IMR-90 (cell line): ENCODE measurements around the gene STAC. TPM values are rescaled to one million over a fixed set of nuclear protein-coding genes. Genes with fewer than 3 reads are reported as not detected.

ENCODE experiments used
- ATAC-seq: fragments of 200-7000 bp; cut with Tn5 transposase; 2 replicates; pipeline ENCODE4 v1.9.1; 2020; ENCODE audit warnings: low read depth, mild to moderate bottlenecking, moderate library complexity
- BruUV-seq: library from RNA; stranded (reverse); fragments of 400-500 nt; replicated peaks from 2 replicates; lab custom pipeline; 2021; lab: Mats Ljungman, UMichigan
- CTCF ChIA-PET: fragments of 300-600 bp; formaldehyde crosslinking; extraction: SDS; loops from one replicate; lab custom pipeline; 2021; ENCODE audit warnings: antibody characterized with exemption; lab: Yijun Ruan, JAX
- POLR2A ChIA-PET: fragments of 300-600 bp; sonication (Branson Sonifier 250); formaldehyde crosslinking; loops from one replicate; lab custom pipeline; 2022; ENCODE audit warnings: antibody characterized with exemption; ENCODE audit not compliant: unreplicated experiment; lab: Charles Lee
- DNase-seq: peaks from one replicate; pipeline ENCODE4 v3.0.0; 2013
- H2AFZ ChIP-seq: replicated peaks from 2 replicates; pipeline ENCODE3; 2013; ENCODE audit warnings: low read length, mild to moderate bottlenecking; ENCODE audit not compliant: poor library complexity
- H2AK5ac ChIP-seq: 2 replicates; pipeline ENCODE4 v1.6.1; 2013; ENCODE audit warnings: low read depth, low read length, inconsistent platforms
- H2AK9ac ChIP-seq: replicated peaks from 2 replicates; pipeline ENCODE3; 2013; ENCODE audit warnings: mild to moderate bottlenecking, low read depth, low read length, moderate library complexity; ENCODE audit not compliant: poor library complexity
- H2BK120ac ChIP-seq: 2 replicates; pipeline ENCODE4 v1.6.1; 2013; ENCODE audit warnings: low read depth, low read length, inconsistent platforms
- H2BK15ac ChIP-seq: 3 replicates; pipeline ENCODE4 v1.6.1; 2013; ENCODE audit warnings: low read depth, low read length, inconsistent platforms
- H2BK20ac ChIP-seq: 2 replicates; pipeline ENCODE4 v1.6.1; 2013; ENCODE audit warnings: low read depth, mild to moderate bottlenecking, inconsistent platforms, low read length, moderate library complexity
- H2BK5ac ChIP-seq: 2 replicates; pipeline ENCODE4 v1.6.1; 2013; ENCODE audit warnings: mild to moderate bottlenecking, low read depth, low read length, inconsistent platforms; ENCODE audit not compliant: poor library complexity, severe bottlenecking
- H3K14ac ChIP-seq: replicated peaks from 2 replicates; pipeline ENCODE4 v1.6.1; 2013; ENCODE audit warnings: low read depth, low read length, inconsistent platforms
- H3K18ac ChIP-seq: 2 replicates; pipeline ENCODE4 v1.6.1; 2013; ENCODE audit warnings: low read depth, low read length, control low read depth
- H3K23ac ChIP-seq: 2 replicates; pipeline ENCODE4 v1.6.1; 2013; ENCODE audit warnings: low read depth, low read length, inconsistent platforms
- H3K27ac ChIP-seq: 2 replicates; pipeline ENCODE4 v1.5.1; 2013; ENCODE audit warnings: mild to moderate bottlenecking, control low read depth, low read length; ENCODE audit not compliant: insufficient read depth
- H3K27me3 ChIP-seq: 2 replicates; pipeline ENCODE4 v1.6.1; 2013; ENCODE audit warnings: low read length; ENCODE audit not compliant: control insufficient read depth, insufficient read depth
- H3K36me3 ChIP-seq: 2 replicates; pipeline ENCODE4 v1.6.1; 2013; ENCODE audit warnings: low read length, mixed read lengths; ENCODE audit not compliant: control insufficient read depth, insufficient read depth
- H3K4ac ChIP-seq: 2 replicates; pipeline ENCODE4 v1.6.1; 2013; ENCODE audit warnings: low read depth, low read length, inconsistent platforms
- H3K4me1 ChIP-seq: 2 replicates; pipeline ENCODE4 v1.6.1; 2013; ENCODE audit warnings: low read length, mixed read lengths; ENCODE audit not compliant: control insufficient read depth, insufficient read depth
- H3K4me2 ChIP-seq: 2 replicates; pipeline ENCODE4 v1.6.1; 2013; ENCODE audit warnings: low read depth, mild to moderate bottlenecking, control low read depth, low read length, moderate library complexity
- H3K4me3 ChIP-seq: 2 replicates; pipeline ENCODE4 v1.5.1; 2013; ENCODE audit warnings: low read depth, mild to moderate bottlenecking, control low read depth, low read length, moderate library complexity; ENCODE audit not compliant: insufficient read depth
- H3K56ac ChIP-seq: 2 replicates; pipeline ENCODE4 v1.6.1; 2013; ENCODE audit warnings: low read length, inconsistent platforms; ENCODE audit not compliant: insufficient read depth; ENCODE audit errors: extremely low read depth
- H3K79me1 ChIP-seq, 2 experiments: 2 replicates each; pipeline ENCODE4 v1.6.1; 2013; ENCODE audit warnings: low read length in 2 of 2, inconsistent platforms in 1 of 2, low read depth in 1 of 2
- H3K9ac ChIP-seq: 2 replicates; pipeline ENCODE4 v1.6.1; 2013; ENCODE audit warnings: low read depth, low read length, control low read depth
- H3K9me1 ChIP-seq: 2 replicates; pipeline ENCODE4 v1.6.1; 2013; ENCODE audit warnings: low read length, inconsistent platforms; ENCODE audit not compliant: insufficient read depth
- H3K9me3 ChIP-seq: 2 replicates; pipeline ENCODE4 v1.6.1; 2013; ENCODE audit warnings: low read length; ENCODE audit not compliant: control insufficient read depth, insufficient read depth
- H4K20me1 ChIP-seq: 2 replicates; pipeline ENCODE4 v1.6.1; 2013; ENCODE audit warnings: low read length, inconsistent platforms; ENCODE audit not compliant: insufficient read depth
- H4K5ac ChIP-seq: 2 replicates; pipeline ENCODE4 v1.6.1; 2013; ENCODE audit warnings: mild to moderate bottlenecking, low read depth, low read length, control low read depth
- H4K8ac ChIP-seq, 2 experiments: 2 replicates each; pipeline ENCODE4 v1.6.1; 2013; ENCODE audit warnings: low read depth in 2 of 2, low read length in 2 of 2, control low read depth in 1 of 2, inconsistent platforms in 1 of 2
- H4K91ac ChIP-seq: 2 replicates; pipeline ENCODE4 v1.6.1; 2013; ENCODE audit warnings: low read depth, low read length, inconsistent platforms; ENCODE audit not compliant: insufficient read depth
- BHLHE40 ChIP-seq: fragments of 150-350 bp; IDR thresholded peaks from 2 replicates; pipeline ENCODE4 v1.6.1; 2016; ENCODE audit warnings: mild to moderate bottlenecking, low read depth, low read length
- CEBPB ChIP-seq: IDR thresholded peaks from 2 replicates; pipeline ENCODE4 v1.6.1; 2012; ENCODE audit warnings: low read depth, low read length, improper control_type of control experiment
- CHD1 ChIP-seq: IDR thresholded peaks from 2 replicates; pipeline ENCODE4 v1.6.1; 2012; ENCODE audit warnings: low read depth, low read length, improper control_type of control experiment
- FOS ChIP-seq: fragments of 150-350 bp; IDR thresholded peaks from 2 replicates; pipeline ENCODE4 v1.6.1; 2016; ENCODE audit warnings: low read depth, low read length
- MAFK ChIP-seq: IDR thresholded peaks from 2 replicates; pipeline ENCODE4 v1.6.1; 2012; ENCODE audit warnings: low read depth, low read length, improper control_type of control experiment
- MAZ ChIP-seq: IDR thresholded peaks from 2 replicates; pipeline ENCODE4 v1.6.1; 2012; ENCODE audit warnings: low read depth, mild to moderate bottlenecking, low read length, improper control_type of control experiment, moderate library complexity, borderline replicate concordance
- MXI1 ChIP-seq: IDR thresholded peaks from 2 replicates; pipeline ENCODE4 v1.6.1; 2012; ENCODE audit warnings: low read depth, mild to moderate bottlenecking, low read length, moderate library complexity, borderline replicate concordance
- NFE2L2 ChIP-seq: fragments of 150-350 bp; IDR thresholded peaks from 2 replicates; pipeline ENCODE4 v1.6.1; 2016; ENCODE audit warnings: low read depth, mild to moderate bottlenecking, low read length
- POLR2A ChIP-seq: IDR thresholded peaks from 2 replicates; pipeline ENCODE4 v1.6.1; 2012; ENCODE audit warnings: mild to moderate bottlenecking, low read depth, low read length
- RAD21 ChIP-seq: IDR thresholded peaks from 2 replicates; pipeline ENCODE4 v1.6.1; 2012; ENCODE audit warnings: low read length, improper control_type of control experiment
- RCOR1 ChIP-seq: IDR thresholded peaks from 2 replicates; pipeline ENCODE4 v1.6.1; 2012; ENCODE audit warnings: mild to moderate bottlenecking, low read length, improper control_type of control experiment; ENCODE audit not compliant: insufficient replicate concordance
- RFX5 ChIP-seq: IDR thresholded peaks from 2 replicates; pipeline ENCODE4 v1.8.0; 2012; ENCODE audit warnings: low read depth, mild to moderate bottlenecking, low read length, moderate library complexity
- SMC3 ChIP-seq: fragments of 150-350 bp; IDR thresholded peaks from 2 replicates; pipeline ENCODE4 v1.6.1; 2016; ENCODE audit warnings: low read depth, mild to moderate bottlenecking, antibody characterized with exemption, low read length, moderate library complexity
- dilution Hi-C: fragments of 300-500 bp; cut with HindIII; formaldehyde crosslinking; loops from one replicate; pipeline ENCODE4 v1.14.3; 2018; ENCODE audit warnings: low sequenced_read_pairs; ENCODE audit not compliant: unreplicated experiment
- in situ Hi-C: fragments of 300-500 bp; cut with MboI; formaldehyde crosslinking; loops from 3 replicates; pipeline ENCODE4 v1.14.3; 2019; ENCODE audit warnings: low sequenced_read_pairs, inconsistent platforms, mixed read lengths
- intact Hi-C: fragments of 100-400 bp; cut with micrococcal nuclease; formaldehyde crosslinking; loops from 2 replicates; pipeline ENCODE4 v1.10.0; 2022
- polyA plus RNA-seq, 3 experiments: library from polyadenylated mRNA; depleted of rRNA; stranded (reverse); fragments of >200 nt; gene quantifications; 2 replicates each; pipeline ENCODE4 v1.2.3, GENCODE V29; 2012; ENCODE audit warnings: low replicate concordance in 1 of 3
- total RNA-seq: library from RNA; depleted of rRNA; stranded (reverse); fragments of >200 nt; gene quantifications from 2 replicates; pipeline ENCODE4 v1.2.3, GENCODE V29; 2012
- TF ChIP-seq, protein P1 (sequence below): fragments of 150-350 bp; IDR thresholded peaks from 2 replicates; pipeline ENCODE4 v1.6.1; 2017; ENCODE audit warnings: mild to moderate bottlenecking, antibody characterized with exemption, low read length, low read depth
- TF ChIP-seq, protein P2 (sequence below): conservative IDR thresholded peaks from 2 replicates; pipeline ENCODE4 v1.5.1; 2012; ENCODE audit warnings: mild to moderate bottlenecking, low read depth, low read length, improper control_type of control experiment
- TF ChIP-seq, protein P3 (sequence below): fragments of 150-350 bp; IDR thresholded peaks from 2 replicates; pipeline ENCODE4 v1.6.1; 2016; ENCODE audit warnings: low read depth, mild to moderate bottlenecking, low read length, moderate library complexity, borderline replicate concordance

Gene STAC
- total and polyA plus RNA-seq, 2 of the 4 experiments (the other 2 are of a cell fraction) = 0.19 to 0.36 TPM

DNA sequence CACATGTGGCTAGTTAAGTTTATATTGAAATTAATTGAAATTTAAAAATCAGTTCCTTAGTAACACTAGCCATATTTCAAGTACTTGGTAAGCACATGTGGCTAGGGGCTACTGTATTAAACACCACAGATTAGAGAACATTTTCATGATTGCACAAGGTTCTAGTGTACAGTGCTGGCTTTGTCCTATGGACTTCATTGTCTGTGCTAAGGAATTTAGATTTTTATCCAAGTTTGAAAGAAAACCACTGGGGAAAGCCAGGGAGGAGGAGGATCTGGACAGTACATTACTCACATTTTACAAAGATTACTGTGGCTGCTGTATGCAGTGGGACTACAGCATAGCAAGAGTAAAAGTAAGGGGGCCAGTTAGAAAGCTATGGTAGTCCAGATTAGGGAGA lies 13.9 kb downstream of the STAC start:
- ChIA-PET CTCF (no interaction called here), POLR2A (no interaction called here)
- Histone ChIP-seq H3K4ac (no peak overlapping the region), H3K27ac (no peak overlapping the region), H4K20me1 (no peaks in the 10 kb centered on the region), H3K27me3 (no peaks in the 10 kb centered on the region), H3K36me3 (no peaks in the 10 kb centered on the region), H3K4me1 (no peaks in the 10 kb centered on the region), H3K56ac (no peak overlapping the region), H3K9me1 (no peaks in the 10 kb centered on the region), H2BK20ac (no peak overlapping the region), H4K91ac (no peak overlapping the region), H3K4me3 (no peak overlapping the region), H2BK120ac (no peak overlapping the region), H2AK9ac (no peak overlapping the region), H3K23ac (no peak overlapping the region), H3K14ac (no peak overlapping the region), H4K5ac (no peak overlapping the region), H2BK15ac (no peak overlapping the region), H2AFZ (no peak overlapping the region), H3K9me3 (no peaks in the 10 kb centered on the region), H3K79me1 (no peaks in the 10 kb centered on the region), H3K18ac (no peak overlapping the region), H2AK5ac (no peak overlapping the region), H3K9ac (no peak overlapping the region), H2BK5ac (no peak overlapping the region), H4K8ac (no peak overlapping the region), H3K4me2 (no peak overlapping the region)
- in situ Hi-C loops = no loop called here
- ATAC-seq = no peak
- dilution Hi-C loops = no loop called here
- no peak for DNase-seq
- BruUV-seq = no TSS peak
- TF ChIP-seq MAFK (no peak), MXI1 (no peak), CEBPB (no peak), RAD21 (no peak), POLR2A (no peak), CHD1 (no peak), FOS (no peak), SMC3 (no peak), RFX5 (no peak), RCOR1 (no peak), NFE2L2 (no peak), MAZ (no peak), BHLHE40 (no peak)
- TF ChIP-seq, protein P1, sequence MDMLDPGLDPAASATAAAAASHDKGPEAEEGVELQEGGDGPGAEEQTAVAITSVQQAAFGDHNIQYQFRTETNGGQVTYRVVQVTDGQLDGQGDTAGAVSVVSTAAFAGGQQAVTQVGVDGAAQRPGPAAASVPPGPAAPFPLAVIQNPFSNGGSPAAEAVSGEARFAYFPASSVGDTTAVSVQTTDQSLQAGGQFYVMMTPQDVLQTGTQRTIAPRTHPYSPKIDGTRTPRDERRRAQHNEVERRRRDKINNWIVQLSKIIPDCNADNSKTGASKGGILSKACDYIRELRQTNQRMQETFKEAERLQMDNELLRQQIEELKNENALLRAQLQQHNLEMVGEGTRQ = no peak
- TF ChIP-seq, protein P2, sequence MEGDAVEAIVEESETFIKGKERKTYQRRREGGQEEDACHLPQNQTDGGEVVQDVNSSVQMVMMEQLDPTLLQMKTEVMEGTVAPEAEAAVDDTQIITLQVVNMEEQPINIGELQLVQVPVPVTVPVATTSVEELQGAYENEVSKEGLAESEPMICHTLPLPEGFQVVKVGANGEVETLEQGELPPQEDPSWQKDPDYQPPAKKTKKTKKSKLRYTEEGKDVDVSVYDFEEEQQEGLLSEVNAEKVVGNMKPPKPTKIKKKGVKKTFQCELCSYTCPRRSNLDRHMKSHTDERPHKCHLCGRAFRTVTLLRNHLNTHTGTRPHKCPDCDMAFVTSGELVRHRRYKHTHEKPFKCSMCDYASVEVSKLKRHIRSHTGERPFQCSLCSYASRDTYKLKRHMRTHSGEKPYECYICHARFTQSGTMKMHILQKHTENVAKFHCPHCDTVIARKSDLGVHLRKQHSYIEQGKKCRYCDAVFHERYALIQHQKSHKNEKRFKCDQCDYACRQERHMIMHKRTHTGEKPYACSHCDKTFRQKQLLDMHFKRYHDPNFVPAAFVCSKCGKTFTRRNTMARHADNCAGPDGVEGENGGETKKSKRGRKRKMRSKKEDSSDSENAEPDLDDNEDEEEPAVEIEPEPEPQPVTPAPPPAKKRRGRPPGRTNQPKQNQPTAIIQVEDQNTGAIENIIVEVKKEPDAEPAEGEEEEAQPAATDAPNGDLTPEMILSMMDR = no peak
- TF ChIP-seq, protein P3, sequence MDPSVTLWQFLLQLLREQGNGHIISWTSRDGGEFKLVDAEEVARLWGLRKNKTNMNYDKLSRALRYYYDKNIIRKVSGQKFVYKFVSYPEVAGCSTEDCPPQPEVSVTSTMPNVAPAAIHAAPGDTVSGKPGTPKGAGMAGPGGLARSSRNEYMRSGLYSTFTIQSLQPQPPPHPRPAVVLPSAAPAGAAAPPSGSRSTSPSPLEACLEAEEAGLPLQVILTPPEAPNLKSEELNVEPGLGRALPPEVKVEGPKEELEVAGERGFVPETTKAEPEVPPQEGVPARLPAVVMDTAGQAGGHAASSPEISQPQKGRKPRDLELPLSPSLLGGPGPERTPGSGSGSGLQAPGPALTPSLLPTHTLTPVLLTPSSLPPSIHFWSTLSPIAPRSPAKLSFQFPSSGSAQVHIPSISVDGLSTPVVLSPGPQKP = no peak
- intact Hi-C loops = no loop called here
